Measurements from ENCODE around the gene SCLT1. TPM values are rescaled to one million over a fixed set of nuclear protein-coding genes. Genes with fewer than 3 reads are reported as not detected.
A peak's percentile ranks its signal among the peaks of the same experiment; 100 is the strongest.

The SCLT1 gene
- polyA plus RNA-seq, 1 donor = 11.0 TPM

DNA sequence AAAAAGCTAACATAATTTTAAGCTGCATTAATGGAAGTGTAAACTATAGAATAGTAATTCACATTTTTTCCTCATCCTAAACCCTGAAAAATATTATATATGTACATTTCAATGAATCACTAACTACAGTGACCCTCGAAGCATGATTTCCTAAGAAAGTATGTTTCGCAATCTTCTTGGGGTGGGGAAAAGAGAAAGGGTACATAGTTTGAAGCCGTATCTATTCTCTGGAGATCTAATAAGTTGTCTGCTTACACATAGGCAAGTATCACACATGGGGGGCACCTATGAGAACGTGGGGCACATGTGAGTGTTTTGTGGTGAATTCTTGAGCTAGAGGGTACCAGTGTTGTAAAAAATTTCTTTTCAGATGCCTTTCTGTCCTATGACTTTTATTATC, 212.7 kb downstream of the SCLT1 start:
- Histone ChIP-seq H3K27me3 (ENCODE audit: control insufficient read depth, insufficient read depth, low read length) (no peaks in the 10 kb centered on the region), H3K4me3 (ENCODE audit: low read length) (no peak overlapping the region), H3K27ac (ENCODE audit: low read length) (no peak overlapping the region), H3K4me1 (ENCODE audit: control insufficient read depth, insufficient read depth, low read length) (peaks cover 6% of the 10 kb centered on the region), H3K36me3 (ENCODE audit: control insufficient read depth, insufficient read depth, low read length) (no peaks in the 10 kb centered on the region), H3K9me3 (ENCODE audit: control insufficient read depth, low read depth, low read length) (no peaks in the 10 kb centered on the region)
- peak; percentile 20 to 57 for DNase-seq
- WGBS (ENCODE audit: insufficient coverage, low lambda C conversion rate) = 0% methylated on average over 1 of the region's 4 CpGs

DNA sequence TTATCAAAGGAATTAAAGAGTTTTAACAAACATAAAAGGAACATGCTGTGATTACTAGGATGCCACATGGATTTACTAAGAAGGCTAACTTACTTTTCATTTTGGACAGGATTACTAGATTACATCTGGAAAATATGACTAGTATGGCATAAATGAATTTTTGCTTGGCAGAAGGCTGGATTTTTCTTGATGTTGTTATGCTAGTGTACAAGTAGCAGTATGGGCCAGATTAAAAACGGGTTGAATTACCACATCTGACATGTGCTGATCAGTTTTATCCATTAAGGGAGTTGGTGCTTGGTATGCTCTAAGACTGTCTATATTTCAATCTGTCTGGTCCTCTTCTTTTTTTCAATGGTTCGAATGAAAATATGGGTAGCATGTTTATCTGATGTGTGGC, 213.4 kb downstream of the SCLT1 start:
- Histone ChIP-seq H3K4me1 (ENCODE audit: control insufficient read depth, insufficient read depth, low read length) (peaks cover 6% of the 10 kb centered on the region), H3K27me3 (ENCODE audit: control insufficient read depth, insufficient read depth, low read length) (no peaks in the 10 kb centered on the region), H3K36me3 (ENCODE audit: control insufficient read depth, insufficient read depth, low read length) (no peaks in the 10 kb centered on the region), H3K9me3 (ENCODE audit: control insufficient read depth, low read depth, low read length) (no peaks in the 10 kb centered on the region), H3K4me3 (ENCODE audit: low read length) (no peak overlapping the region), H3K27ac (ENCODE audit: low read length) (peak overlapping the region; percentile 12)
- no peak for DNase-seq
- no CpG with 5 or more reads among the region's 2 CpGs for WGBS (ENCODE audit: insufficient coverage, low lambda C conversion rate)

DNA sequence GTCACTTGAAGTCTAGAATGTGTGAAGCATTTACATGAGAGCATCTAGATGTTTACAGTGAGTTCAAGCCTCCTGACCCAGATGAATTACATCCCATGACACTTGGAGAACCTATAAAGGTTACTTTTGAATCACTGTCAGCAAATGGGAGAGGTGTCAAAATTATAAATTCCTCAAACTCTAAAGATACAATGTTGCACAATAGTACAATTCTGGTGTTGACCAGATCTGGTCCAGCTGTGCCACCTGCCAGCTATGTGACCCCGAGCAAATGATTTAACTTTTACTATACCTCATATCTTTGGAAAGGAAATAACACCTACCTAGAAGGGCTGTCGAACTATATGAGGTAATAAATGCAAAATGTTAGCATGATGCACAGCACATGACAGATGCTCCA, 214.1 kb downstream of the SCLT1 start:
- H3K27me3 ChIP-seq (ENCODE audit: control insufficient read depth, insufficient read depth, low read length) = no peaks in the 10 kb centered on the region
- DNase-seq = peak; percentile 40 to 53
- H3K4me3 ChIP-seq (ENCODE audit: low read length) = no peak overlapping the region
- H3K9me3 ChIP-seq (ENCODE audit: control insufficient read depth, low read depth, low read length) = no peaks in the 10 kb centered on the region
- H3K27ac ChIP-seq (ENCODE audit: low read length) = no peak overlapping the region
- WGBS (ENCODE audit: insufficient coverage, low lambda C conversion rate) = no CpG with 5 or more reads among the region's 2 CpGs
- peaks cover 6% of the 10 kb centered on the region for H3K4me1 ChIP-seq (ENCODE audit: control insufficient read depth, insufficient read depth, low read length)
- H3K36me3 ChIP-seq (ENCODE audit: control insufficient read depth, insufficient read depth, low read length) = no peaks in the 10 kb centered on the region

DNA sequence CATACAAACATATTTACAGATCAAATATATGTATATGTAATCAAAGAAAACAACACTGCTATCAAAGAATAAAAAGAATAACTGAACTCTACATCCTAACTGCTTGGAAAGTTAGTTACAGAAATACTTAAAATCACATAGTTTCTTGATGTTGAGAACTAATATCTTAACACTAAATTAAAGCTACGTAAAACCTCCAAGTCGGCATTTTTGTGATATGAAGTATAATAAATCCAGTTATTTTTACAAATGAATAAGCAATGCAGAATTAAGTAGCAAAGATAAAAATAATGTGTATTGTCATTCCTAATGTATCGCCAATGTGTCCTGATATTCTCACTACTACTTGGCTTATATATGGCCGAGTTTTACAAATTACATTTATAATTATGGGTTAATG, 215.4 kb downstream of the SCLT1 start:
- H3K27ac ChIP-seq (ENCODE audit: low read length) = no peak overlapping the region
- H3K4me3 ChIP-seq (ENCODE audit: low read length) = no peak overlapping the region
- no peak for DNase-seq
- no peaks in the 10 kb centered on the region for H3K9me3 ChIP-seq (ENCODE audit: control insufficient read depth, low read depth, low read length)
- peaks cover 6% of the 10 kb centered on the region for H3K4me1 ChIP-seq (ENCODE audit: control insufficient read depth, insufficient read depth, low read length)
- WGBS (ENCODE audit: insufficient coverage, low lambda C conversion rate) = 100% methylated on average over 1 of the region's 4 CpGs
- H3K36me3 ChIP-seq (ENCODE audit: control insufficient read depth, insufficient read depth, low read length) = peaks cover 1% of the 10 kb centered on the region
- H3K27me3 ChIP-seq (ENCODE audit: control insufficient read depth, insufficient read depth, low read length) = no peaks in the 10 kb centered on the region

DNA sequence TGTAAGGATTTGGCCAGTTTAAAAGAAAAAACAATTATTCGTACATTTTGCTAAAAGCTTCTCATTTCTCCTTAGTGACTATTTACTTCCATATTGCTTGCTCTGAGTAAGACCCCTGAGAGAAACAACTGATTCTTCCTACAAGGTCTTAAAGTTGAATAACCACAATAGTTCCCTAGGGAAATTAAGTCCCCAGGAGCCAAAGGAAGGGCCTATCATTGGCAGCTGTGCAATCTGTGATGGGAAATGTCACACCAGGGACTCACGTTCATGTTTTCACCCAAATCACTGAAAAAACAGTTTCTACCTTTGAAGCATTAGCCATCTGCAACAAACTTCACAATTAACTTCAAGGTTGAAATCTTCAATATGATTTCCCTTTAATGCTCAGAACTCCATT, 217.1 kb downstream of the SCLT1 start:
- Histone ChIP-seq H3K27me3 (ENCODE audit: control insufficient read depth, insufficient read depth, low read length) (no peaks in the 10 kb centered on the region), H3K9me3 (ENCODE audit: control insufficient read depth, low read depth, low read length) (no peaks in the 10 kb centered on the region), H3K4me1 (ENCODE audit: control insufficient read depth, insufficient read depth, low read length) (peaks cover 6% of the 10 kb centered on the region), H3K4me3 (ENCODE audit: low read length) (no peak overlapping the region), H3K36me3 (ENCODE audit: control insufficient read depth, insufficient read depth, low read length) (peaks cover 18% of the 10 kb centered on the region), H3K27ac (ENCODE audit: low read length) (no peak overlapping the region)
- no peak for DNase-seq
- WGBS (ENCODE audit: insufficient coverage, low lambda C conversion rate) = no CpG with 5 or more reads among the region's 2 CpGs

DNA sequence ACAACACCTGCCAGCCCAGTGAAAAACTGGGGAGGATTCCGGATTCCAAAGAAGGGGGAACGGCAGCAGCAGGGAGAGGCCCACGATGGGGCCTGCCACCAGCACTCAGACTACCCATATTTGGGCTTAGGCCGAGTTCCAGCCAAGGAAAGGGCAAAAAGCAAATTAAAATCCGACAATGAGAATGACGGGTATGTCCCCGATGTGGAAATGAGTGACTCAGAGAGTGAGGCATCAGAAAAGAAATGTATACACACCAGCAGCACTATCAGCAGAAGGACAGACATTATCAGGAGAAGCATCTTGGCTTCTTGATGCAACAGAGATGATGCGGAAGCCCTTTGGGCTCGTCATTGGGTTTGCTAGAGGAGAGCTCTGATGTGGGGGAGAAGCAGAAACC, 221.4 kb downstream of the SCLT1 start:
- DNase-seq = no peak
- Histone ChIP-seq H3K27ac (ENCODE audit: low read length) (no peak overlapping the region), H3K27me3 (ENCODE audit: control insufficient read depth, insufficient read depth, low read length) (no peaks in the 10 kb centered on the region), H3K4me3 (ENCODE audit: low read length) (no peak overlapping the region), H3K4me1 (ENCODE audit: control insufficient read depth, insufficient read depth, low read length) (no peaks in the 10 kb centered on the region), H3K36me3 (ENCODE audit: control insufficient read depth, insufficient read depth, low read length) (peaks cover 40% of the 10 kb centered on the region), H3K9me3 (ENCODE audit: control insufficient read depth, low read depth, low read length) (no peaks in the 10 kb centered on the region)
- 100% methylated on average over 3 of the region's 9 CpGs for WGBS (ENCODE audit: insufficient coverage, low lambda C conversion rate)

DNA sequence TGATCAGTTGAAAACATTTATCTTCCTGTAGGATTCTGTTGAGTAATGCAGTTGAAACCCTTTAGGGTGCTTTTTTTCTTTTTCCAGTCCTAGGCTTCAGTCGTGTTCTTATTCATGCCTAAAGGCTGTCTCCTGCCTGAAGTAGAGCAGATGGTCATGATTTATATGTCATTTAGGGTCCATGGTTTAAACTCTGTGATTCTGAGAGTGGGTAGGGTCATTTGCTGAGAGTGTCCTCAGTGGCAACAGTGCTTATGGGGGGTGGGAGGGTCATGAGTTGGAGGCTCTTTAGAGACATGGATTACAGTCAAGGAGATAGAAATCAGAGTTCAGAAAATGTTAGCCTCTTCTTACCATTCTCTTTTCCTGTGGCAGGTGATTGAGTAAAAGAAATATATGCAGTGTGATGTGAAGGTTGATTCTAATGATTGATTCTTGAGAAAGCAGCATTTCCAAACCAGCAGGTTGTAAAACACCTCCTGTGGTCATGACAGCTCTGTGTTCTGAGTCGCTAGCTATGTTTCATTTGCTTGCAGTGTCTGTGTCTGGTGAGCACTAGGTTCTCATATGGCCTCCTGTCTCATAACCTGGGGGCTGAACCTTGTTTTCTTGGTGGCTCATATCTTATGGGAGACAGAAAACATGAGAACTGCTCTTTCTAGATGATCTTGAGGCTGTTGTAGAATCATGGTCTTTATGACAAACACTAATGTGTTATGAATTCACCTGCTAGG, 223.4 kb downstream of the SCLT1 start:
- no peak overlapping the region for H3K27ac ChIP-seq (ENCODE audit: low read length)
- H3K9me3 ChIP-seq (ENCODE audit: control insufficient read depth, low read depth, low read length) = no peaks in the 10 kb centered on the region
- H3K27me3 ChIP-seq (ENCODE audit: control insufficient read depth, insufficient read depth, low read length) = no peaks in the 10 kb centered on the region
- whole genome bisulfite sequencing (ENCODE audit: insufficient coverage, low lambda C conversion rate) = no CpG with 5 or more reads among the region's 2 CpGs
- H3K36me3 ChIP-seq (ENCODE audit: control insufficient read depth, insufficient read depth, low read length) = peaks cover 45% of the 10 kb centered on the region
- no peaks in the 10 kb centered on the region for H3K4me1 ChIP-seq (ENCODE audit: control insufficient read depth, insufficient read depth, low read length)
- no peak for DNase-seq
- no peak overlapping the region for H3K4me3 ChIP-seq (ENCODE audit: low read length)

DNA sequence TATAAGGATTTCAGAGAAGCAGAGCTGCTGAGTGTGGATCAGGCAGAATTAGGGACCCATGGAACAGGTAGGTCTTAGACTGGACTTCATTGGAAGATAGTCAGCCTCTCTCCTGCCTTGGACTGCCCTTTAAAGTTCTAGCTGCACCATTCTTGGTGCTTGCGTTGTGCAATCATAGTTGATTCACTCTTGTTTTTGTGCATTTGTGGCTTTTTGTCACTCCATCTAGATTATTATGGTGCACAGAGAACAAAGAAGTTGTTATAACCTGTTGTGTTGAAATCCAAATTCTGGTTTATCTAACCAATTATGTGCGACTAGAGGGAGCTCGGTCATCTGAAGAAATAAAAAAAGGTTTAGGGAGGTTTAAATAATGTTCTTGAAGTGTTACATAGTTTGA, 224.6 kb downstream of the SCLT1 start:
- 90% methylated on average over 2 of the region's 3 CpGs for WGBS (ENCODE audit: insufficient coverage, low lambda C conversion rate)
- H3K36me3 ChIP-seq (ENCODE audit: control insufficient read depth, insufficient read depth, low read length) = peaks cover 49% of the 10 kb centered on the region
- no peak for DNase-seq

DNA sequence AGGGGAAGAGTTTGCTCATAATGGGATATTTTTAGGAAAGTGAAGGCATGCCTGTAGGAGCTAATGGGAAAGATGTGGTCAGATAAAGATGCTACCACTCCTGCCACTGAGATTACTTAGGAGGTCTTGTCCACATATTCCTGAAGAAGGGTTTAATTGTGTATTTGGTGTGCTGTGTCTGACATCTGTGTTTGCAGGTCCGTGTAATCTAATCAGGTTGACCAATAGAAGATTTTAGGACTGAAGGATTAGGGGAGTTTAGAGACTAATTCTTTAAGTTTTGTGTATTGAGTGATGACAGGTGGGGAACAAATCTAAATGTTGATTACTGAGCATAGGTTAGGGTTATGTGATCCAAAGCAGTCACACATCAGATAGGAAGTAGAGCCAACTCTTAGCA, 226.6 kb downstream of the SCLT1 start:
- Histone ChIP-seq H3K36me3 (ENCODE audit: control insufficient read depth, insufficient read depth, low read length) (peaks cover 52% of the 10 kb centered on the region), H3K27me3 (ENCODE audit: control insufficient read depth, insufficient read depth, low read length) (no peaks in the 10 kb centered on the region), H3K4me1 (ENCODE audit: control insufficient read depth, insufficient read depth, low read length) (no peaks in the 10 kb centered on the region), H3K4me3 (ENCODE audit: low read length) (no peak overlapping the region), H3K27ac (ENCODE audit: low read length) (no peak overlapping the region), H3K9me3 (ENCODE audit: control insufficient read depth, low read depth, low read length) (no peaks in the 10 kb centered on the region)
- no peak for DNase-seq
- WGBS (ENCODE audit: insufficient coverage, low lambda C conversion rate) = 60% methylated on average over 1 of the region's 1 CpG

More for the DNA sequence above, 224.6 kb downstream of the SCLT1 start:
- H3K27me3 ChIP-seq (ENCODE audit: control insufficient read depth, insufficient read depth, low read length) = no peaks in the 10 kb centered on the region
- no peak overlapping the region for H3K27ac ChIP-seq (ENCODE audit: low read length)
- H3K9me3 ChIP-seq (ENCODE audit: control insufficient read depth, low read depth, low read length) = no peaks in the 10 kb centered on the region
- no peaks in the 10 kb centered on the region for H3K4me1 ChIP-seq (ENCODE audit: control insufficient read depth, insufficient read depth, low read length)
- H3K4me3 ChIP-seq (ENCODE audit: low read length) = no peak overlapping the region

DNA sequence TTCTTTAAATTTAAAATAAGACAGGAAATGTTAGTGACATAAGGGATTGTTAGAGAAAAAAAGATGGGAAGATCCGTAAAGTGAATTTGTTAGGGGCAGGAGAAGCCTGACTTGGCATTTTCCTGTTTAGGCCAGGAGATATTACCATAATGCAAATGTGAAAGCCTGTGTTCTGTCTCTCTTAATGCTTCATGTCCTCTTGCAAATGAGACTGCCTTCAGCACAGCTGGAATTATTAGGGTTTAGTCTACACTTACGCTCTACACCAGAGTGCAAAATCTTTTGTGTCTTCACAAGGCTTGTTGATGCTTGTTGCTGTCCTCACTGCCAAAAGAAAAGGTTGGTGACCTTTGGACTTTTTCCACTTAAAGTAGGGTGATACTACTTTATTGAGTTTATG, 227.1 kb downstream of the SCLT1 start:
- 100% methylated on average over 2 of the region's 2 CpGs for WGBS (ENCODE audit: insufficient coverage, low lambda C conversion rate)
- H3K27me3 ChIP-seq (ENCODE audit: control insufficient read depth, insufficient read depth, low read length) = no peaks in the 10 kb centered on the region
- H3K27ac ChIP-seq (ENCODE audit: low read length) = no peak overlapping the region
- no peaks in the 10 kb centered on the region for H3K4me1 ChIP-seq (ENCODE audit: control insufficient read depth, insufficient read depth, low read length)
- H3K9me3 ChIP-seq (ENCODE audit: control insufficient read depth, low read depth, low read length) = no peaks in the 10 kb centered on the region
- DNase-seq = no peak
- H3K4me3 ChIP-seq (ENCODE audit: low read length) = no peak overlapping the region
- H3K36me3 ChIP-seq (ENCODE audit: control insufficient read depth, insufficient read depth, low read length) = peaks cover 52% of the 10 kb centered on the region

DNA sequence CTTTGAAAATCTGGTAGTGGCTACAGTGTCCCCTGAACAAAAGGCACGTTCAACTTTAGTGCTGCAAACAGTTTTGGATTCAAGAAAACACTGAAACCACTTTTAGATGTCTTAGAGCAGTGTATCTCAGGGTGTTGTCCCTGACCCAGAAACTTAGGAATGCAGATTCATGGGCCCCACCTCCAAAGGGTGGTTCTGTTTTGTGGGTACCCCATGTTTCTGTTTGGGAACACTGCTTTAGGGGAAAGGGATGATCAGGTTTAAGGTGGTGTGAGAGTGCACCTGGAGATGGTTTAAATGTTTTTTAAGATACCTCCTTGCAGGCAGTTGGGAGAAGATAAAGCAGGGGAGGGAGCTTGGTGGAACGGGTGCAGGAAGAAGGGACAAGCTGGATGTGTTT, 228.2 kb downstream of the SCLT1 start:
- Histone ChIP-seq H3K36me3 (ENCODE audit: control insufficient read depth, insufficient read depth, low read length) (peaks cover 56% of the 10 kb centered on the region), H3K27ac (ENCODE audit: low read length) (no peak overlapping the region), H3K27me3 (ENCODE audit: control insufficient read depth, insufficient read depth, low read length) (no peaks in the 10 kb centered on the region), H3K4me1 (ENCODE audit: control insufficient read depth, insufficient read depth, low read length) (no peaks in the 10 kb centered on the region), H3K4me3 (ENCODE audit: low read length) (no peak overlapping the region), H3K9me3 (ENCODE audit: control insufficient read depth, low read depth, low read length) (no peaks in the 10 kb centered on the region)
- 100% methylated on average over 1 of the region's 2 CpGs for WGBS (ENCODE audit: insufficient coverage, low lambda C conversion rate)
- DNase-seq = no peak

Data from large intestine (tissue), 3 donors.